GM12873 (cell line): ENCODE results near the gene FGF1.

Experiments
- TF ChIP-seq, protein P1 (sequence below): IDR thresholded peaks from 2 replicates; pipeline ENCODE4 v1.5.1; 2012; ENCODE audit warnings: low read depth, mild to moderate bottlenecking, moderate library complexity, low read length, control low read depth; ENCODE audit not compliant: insufficient read depth; ENCODE audit errors: missing control alignments

The FGF1 gene

GRCh38 chr5:142692321-142692894 lies 6.5 kb upstream of the FGF1 start:
- TF ChIP-seq, protein P1, sequence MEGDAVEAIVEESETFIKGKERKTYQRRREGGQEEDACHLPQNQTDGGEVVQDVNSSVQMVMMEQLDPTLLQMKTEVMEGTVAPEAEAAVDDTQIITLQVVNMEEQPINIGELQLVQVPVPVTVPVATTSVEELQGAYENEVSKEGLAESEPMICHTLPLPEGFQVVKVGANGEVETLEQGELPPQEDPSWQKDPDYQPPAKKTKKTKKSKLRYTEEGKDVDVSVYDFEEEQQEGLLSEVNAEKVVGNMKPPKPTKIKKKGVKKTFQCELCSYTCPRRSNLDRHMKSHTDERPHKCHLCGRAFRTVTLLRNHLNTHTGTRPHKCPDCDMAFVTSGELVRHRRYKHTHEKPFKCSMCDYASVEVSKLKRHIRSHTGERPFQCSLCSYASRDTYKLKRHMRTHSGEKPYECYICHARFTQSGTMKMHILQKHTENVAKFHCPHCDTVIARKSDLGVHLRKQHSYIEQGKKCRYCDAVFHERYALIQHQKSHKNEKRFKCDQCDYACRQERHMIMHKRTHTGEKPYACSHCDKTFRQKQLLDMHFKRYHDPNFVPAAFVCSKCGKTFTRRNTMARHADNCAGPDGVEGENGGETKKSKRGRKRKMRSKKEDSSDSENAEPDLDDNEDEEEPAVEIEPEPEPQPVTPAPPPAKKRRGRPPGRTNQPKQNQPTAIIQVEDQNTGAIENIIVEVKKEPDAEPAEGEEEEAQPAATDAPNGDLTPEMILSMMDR: no peak

GRCh38 chr5:142690667-142691066 lies 4.8 kb upstream of the FGF1 start:
- TF ChIP-seq, protein P1: no peak

DNA sequence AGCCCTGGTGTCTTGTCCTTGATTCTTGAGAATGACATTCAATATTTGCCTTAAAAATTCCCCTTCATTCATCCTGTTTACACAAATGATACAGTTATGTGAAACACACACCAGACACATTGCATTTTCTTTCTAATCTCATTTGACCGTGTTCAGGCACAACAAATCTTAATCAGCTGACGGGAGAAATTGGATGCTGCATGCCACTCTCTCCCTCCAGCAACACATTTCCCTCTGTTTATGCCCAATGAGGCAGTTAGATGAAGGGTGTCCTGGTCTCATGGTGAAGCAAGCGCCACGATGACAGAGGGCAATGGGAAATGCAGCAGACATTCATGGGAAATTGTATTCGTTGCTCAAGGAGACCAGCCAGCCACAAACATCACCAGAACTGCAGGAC lies 3.2 kb upstream of the FGF1 start:
- TF ChIP-seq, protein P1: no peak

- TF ChIP-seq, protein P1: no peak
Measured at GRCh38 chr5:142688281-142688989, 2.5 kb upstream of the FGF1 start.

DNA sequence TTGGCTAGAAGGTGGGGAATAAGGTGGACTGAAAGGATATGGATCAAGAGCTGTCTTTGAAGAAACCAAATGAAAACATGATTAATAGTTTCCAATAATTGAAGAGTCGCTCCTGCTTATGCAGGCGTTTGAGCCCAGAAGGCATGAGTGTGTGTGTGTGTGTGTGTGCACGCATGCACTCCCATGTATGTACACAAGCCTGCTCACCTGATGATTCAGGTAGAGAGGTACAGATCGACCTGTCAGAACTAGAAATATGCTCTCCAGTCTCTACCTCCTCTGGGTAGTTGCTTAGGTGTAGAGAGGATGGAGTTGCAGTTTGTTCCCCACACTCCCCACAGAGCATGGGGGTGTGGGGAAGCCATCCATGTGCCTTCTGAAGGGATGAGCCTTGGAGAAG lies 1.1 kb upstream of the FGF1 start:
- TF ChIP-seq, protein P1: no peak

DNA sequence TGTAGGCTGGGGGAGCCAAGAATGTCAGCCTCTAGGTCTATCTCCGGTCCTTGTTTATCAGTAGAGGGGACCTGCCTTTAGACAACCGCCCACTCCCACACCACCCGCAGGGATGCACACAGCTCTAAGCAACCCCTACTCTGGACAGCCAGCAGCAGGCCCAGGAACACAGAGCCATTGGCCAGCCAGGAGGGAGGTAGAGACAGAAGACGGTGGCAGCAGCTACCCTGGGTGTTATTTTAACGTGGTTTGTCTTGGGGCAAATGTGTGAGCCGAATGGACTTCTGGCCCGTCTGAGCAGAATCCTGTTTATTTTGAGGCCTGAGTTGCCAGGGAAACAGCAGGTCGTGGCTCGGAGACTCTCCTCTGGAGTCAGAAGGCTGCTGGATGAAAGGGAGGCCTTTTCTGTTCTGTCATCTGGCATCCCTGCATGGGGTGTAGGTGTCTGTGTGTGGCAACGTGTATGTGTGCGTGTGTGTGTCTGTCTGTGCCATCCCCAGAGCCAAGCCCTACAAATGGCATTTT lies 382 bp upstream of the FGF1 start:
- TF ChIP-seq, protein P1: no peak

GRCh38 chr5:142684508-142685041 lies 1.3 kb downstream of the FGF1 start:
- TF ChIP-seq, protein P1: no peak
